ENCODE results near the gene MOSPD2. TPM values are rescaled to one million over a fixed set of nuclear protein-coding genes. Genes with fewer than 3 reads are reported as not detected.

The MOSPD2 gene
- total RNA-seq, 1 experiment from 2014 or later: 6.4 TPM

DNA sequence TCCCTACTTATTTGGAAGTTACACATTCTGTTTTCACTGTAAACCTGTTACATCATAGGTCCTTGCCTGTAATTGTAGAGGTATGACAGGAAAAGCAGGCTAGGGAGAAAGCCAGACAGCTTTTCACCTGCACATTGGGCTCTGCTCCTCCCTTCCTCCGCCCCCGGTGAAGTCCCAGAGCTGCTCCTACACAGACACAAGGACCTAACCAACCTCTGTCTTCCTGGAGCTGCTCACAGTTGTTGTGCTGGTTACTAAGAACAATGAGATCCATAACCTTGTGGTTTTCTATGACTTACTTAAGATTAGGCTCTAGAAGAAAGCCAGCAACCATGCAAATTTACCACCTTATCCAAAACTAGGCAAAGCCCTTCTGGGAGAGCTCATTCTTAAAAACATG is 40.0 kb downstream of the MOSPD2 start:
- TF ChIP-seq, protein P1, sequence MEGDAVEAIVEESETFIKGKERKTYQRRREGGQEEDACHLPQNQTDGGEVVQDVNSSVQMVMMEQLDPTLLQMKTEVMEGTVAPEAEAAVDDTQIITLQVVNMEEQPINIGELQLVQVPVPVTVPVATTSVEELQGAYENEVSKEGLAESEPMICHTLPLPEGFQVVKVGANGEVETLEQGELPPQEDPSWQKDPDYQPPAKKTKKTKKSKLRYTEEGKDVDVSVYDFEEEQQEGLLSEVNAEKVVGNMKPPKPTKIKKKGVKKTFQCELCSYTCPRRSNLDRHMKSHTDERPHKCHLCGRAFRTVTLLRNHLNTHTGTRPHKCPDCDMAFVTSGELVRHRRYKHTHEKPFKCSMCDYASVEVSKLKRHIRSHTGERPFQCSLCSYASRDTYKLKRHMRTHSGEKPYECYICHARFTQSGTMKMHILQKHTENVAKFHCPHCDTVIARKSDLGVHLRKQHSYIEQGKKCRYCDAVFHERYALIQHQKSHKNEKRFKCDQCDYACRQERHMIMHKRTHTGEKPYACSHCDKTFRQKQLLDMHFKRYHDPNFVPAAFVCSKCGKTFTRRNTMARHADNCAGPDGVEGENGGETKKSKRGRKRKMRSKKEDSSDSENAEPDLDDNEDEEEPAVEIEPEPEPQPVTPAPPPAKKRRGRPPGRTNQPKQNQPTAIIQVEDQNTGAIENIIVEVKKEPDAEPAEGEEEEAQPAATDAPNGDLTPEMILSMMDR (conservative IDR thresholded peaks at IDR 0.05): no peak
- Histone ChIP-seq H2BK12ac (ENCODE audit: insufficient read length, low read depth, low read length) (no peak overlapping the region), H3T11ph (ENCODE audit: low read length) (no peak overlapping the region), H3K79me1 (ENCODE audit: insufficient read depth, low read depth, low read length, poor library complexity, severe bottlenecking) (no peaks in the 10 kb centered on the region), H3K9me3 (ENCODE audit: control insufficient read depth, low read depth, low read length) (no peaks in the 10 kb centered on the region), H3K27ac (ENCODE audit: insufficient read length, low read depth, low read length) (no peak overlapping the region), H3K4me2 (ENCODE audit: insufficient read depth, insufficient read length, low read length) (no peak overlapping the region), H3K23me2 (ENCODE audit: insufficient read length, low read depth, low read length, poor library complexity, severe bottlenecking) (no peaks in the 10 kb centered on the region), H2AFZ (ENCODE audit: low read length) (no peak overlapping the region), H3K27me3 (ENCODE audit: insufficient read depth, low read length) (no peaks in the 10 kb centered on the region), H2AK5ac (ENCODE audit: insufficient read length, low read length) (no peak overlapping the region), H4K20me1 (ENCODE audit: control insufficient read depth, insufficient read depth, insufficient read length) (no peaks in the 10 kb centered on the region), H2BK15ac (ENCODE audit: low read depth, low read length) (no peak overlapping the region), H2BK5ac (ENCODE audit: insufficient read length, low read length) (no peak overlapping the region), H3K23ac (ENCODE audit: insufficient read length, low read depth, low read length) (no peak overlapping the region), H3K56ac (ENCODE audit: insufficient read length, low read depth, low read length) (no peak overlapping the region), H4K8ac (replicated peaks; ENCODE audit: insufficient read length, low read depth, low read length) (no peak overlapping the region), H4K91ac (ENCODE audit: insufficient read length, low read depth, low read length) (no peak overlapping the region), H4K5ac (ENCODE audit: insufficient read length, low read depth, low read length) (no peak overlapping the region), H3K14ac (ENCODE audit: insufficient read depth, low read length) (no peak overlapping the region), H3K4ac (ENCODE audit: low read depth, low read length) (no peak overlapping the region), H2BK120ac (ENCODE audit: low read depth, low read length, poor library complexity, severe bottlenecking) (no peak overlapping the region), H3K4me1 (ENCODE audit: insufficient read depth, low read length) (no peaks in the 10 kb centered on the region), H3K79me2 (ENCODE audit: insufficient read depth, low read length) (no peaks in the 10 kb centered on the region), H2BK20ac (ENCODE audit: low read depth, low read length, poor library complexity, severe bottlenecking) (no peak overlapping the region), H3K9ac (ENCODE audit: extremely low read depth, insufficient read length, low read length) (no peak overlapping the region), H3K18ac (ENCODE audit: insufficient read length, low read depth, low read length) (no peak overlapping the region)
- H3K27ac Mint-ChIP-seq: no peak overlapping the region; a peak in 1 of 7 replicates
- no CpG with 5 or more reads among the region's 2 CpGs for WGBS (ENCODE audit: extremely low coverage, insufficient read length, low lambda C conversion rate)
- no peak overlapping the region for H3K4me3 Mint-ChIP-seq
- no peak for DNase-seq
- H3K9me3 Mint-ChIP-seq: peaks cover 44 to 49% of the 10 kb centered on the region in 2 experiments
- H3K27me3 Mint-ChIP-seq (ENCODE audit: low read depth): no peaks in the 10 kb centered on the region
- H3K4me1 Mint-ChIP-seq: no peaks in the 10 kb centered on the region
- peaks cover 4 to 39% (median 22%) of the 10 kb centered on the region in 3 experiments; a peak in 5 of 7 replicates for H3K36me3 Mint-ChIP-seq (ENCODE audit: insufficient read depth in 1 of 3, low read depth in 3 of 3)

Measured in H9 (cell line).